IPS DF 19.7 (cell line): ENCODE results near the gene LRRC2.
"Not testable (repeated sequence)": the region's sequence is repeated elsewhere in the genome, so short reads cannot be mapped to it uniquely, and the experiment has no call there.

ENCODE experiments used
- DNase-seq: peaks from one replicate; pipeline ENCODE4 v3.0.0-alpha.2; 2013; ENCODE audit warnings: low read depth, low spot score

Gene LRRC2, protein sequence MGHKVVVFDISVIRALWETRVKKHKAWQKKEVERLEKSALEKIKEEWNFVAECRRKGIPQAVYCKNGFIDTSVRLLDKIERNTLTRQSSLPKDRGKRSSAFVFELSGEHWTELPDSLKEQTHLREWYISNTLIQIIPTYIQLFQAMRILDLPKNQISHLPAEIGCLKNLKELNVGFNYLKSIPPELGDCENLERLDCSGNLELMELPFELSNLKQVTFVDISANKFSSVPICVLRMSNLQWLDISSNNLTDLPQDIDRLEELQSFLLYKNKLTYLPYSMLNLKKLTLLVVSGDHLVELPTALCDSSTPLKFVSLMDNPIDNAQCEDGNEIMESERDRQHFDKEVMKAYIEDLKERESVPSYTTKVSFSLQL

DNA sequence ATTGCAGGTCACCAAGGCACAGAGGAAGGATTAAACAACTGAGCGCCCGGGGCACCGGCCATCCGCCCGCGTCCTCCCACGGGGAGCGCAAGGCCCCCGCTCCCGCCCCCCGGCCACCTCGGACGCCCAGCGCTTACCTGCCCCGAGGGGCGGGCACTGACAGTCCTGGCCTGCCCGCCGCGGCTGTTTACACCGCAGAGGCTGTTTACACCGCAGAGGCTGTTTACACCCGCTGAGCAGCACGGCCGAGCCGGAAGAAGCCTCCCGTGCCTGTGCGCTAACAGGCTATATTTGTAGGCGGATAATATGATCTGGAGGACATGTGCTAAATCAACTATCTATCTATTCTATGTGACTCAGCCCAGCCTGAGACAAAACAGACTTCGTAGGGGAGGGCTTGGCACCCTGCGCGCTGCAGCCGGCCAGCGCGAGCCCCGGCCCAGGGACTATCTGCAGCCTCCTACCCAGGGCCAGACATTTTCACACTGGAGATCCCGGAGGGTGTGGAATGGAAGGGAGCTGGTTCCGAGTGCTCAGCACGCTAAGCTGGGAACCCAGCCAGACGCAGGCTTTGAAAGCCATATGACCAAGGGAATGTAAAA, at the start of gene LRRC2:
TSS of gene LRRC2 (minus strand) at position 263 of the 602 bp plus-strand sequence. CDS start 14,711 bp downstream, outside the sequence.
- DNase-seq: no peak

DNA sequence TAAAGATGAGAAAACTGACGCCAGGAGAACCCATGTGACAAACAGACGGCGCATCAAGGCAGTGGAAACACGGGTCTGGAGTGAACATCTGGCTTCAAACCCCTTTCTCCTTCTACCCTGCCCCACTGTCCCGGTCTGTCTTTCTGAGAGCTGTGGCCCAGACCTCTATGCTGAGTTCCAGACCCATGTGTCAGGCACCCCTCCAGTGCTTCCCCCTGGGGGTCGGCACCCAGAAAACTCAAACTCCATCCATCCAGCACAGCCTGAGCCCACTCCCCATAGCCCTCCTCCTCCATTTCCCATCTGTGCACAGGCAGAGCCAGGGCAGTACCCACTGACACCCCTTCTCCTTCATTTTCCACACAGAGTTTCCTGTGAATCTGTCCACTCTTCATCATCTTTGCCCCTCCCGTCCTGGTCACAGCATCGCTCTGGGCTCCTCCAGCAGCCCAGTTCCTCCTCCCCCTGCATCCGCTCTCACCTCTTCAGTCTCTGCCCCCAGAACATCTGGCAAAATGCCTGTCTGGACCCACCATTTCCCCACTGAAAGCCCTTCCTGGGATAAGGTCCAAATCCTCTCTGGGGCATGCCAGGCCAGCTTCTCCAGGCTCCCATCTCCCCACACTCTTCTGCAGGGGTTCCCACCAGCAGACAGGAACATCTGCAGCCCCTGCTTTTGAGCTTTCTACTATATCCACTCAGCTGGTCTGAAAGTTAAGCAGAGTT, 49.1 kb upstream of the LRRC2 start:
- DNase-seq: no peak

DNA sequence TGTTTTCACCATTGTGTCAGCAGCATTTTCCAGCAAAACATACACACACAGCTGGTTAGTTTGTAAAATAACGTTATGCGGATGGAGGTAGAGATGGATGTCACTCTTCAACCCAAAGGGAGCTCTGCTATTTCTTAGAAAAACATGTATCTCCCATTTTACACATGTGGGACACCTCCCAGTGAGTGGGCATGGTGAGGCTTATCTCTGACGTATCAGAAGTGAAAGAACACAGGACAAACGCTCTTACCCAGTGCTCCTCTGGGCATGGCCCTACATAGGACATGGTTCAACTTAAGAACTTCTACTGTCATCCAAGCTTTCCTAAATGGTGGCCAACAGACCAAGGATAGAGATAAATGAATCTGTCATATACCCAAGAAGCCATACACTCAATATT, 48.3 kb upstream of the LRRC2 start:
- no peak for DNase-seq

DNA sequence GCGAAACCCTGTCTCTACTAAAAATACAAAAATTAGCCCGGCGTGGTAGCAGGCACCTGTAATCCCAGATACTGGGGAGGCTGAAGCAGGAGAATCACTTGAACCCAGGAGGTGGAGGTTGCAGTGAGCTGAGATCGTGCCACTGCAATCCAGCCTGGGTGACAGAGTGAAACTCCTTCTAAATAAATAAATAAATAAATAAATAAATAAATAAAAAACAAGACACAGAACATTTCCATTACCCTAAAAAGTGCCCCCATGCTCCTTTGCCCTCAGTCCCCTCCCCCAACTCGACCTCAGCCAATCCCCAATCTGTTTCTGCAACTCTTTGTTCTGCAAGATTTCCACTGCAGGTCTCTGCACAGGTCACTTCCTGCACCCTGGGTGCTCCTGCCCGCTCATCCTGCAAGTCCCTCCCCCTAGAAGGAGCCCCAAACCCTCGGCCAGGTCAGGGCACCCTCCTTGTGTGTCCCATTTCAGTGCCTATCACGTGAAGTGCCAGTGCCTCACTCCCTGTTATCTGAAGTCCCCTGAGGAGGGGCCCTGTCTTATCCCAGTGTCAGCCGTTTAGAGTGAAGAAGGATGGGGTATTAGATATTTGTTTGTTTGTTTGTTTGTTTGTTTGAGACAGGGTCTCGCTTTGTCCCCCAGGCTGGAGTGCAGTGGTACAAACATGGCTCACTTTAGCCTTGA, 47.4 kb upstream of the LRRC2 start:
- no peak for DNase-seq

DNA sequence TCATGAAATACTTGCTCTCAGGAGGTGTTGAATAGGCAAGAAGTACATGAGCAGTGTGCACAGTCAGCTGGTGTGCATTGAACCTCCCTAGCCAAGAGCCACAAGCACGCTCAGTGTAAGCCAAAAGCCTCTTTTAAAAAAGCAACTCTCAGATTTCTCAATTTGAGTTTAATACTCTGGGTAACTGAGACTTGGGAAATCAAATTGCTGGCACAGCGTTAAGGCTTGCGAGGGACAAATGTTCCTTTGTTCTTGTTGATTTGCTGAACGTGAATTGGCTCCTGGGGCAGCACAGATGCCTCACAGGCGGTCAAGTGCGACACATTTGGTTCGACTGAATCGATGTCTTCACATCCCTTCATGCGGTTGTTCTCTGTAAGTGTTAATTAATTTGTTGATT, 46.2 kb upstream of the LRRC2 start, which contains the start of gene FAM240A:
TSS of gene FAM240A (plus strand) at position 202 of the 400 bp plus-strand sequence. CDS start at position 361, 159 bp downstream.
- no peak for DNase-seq

DNA sequence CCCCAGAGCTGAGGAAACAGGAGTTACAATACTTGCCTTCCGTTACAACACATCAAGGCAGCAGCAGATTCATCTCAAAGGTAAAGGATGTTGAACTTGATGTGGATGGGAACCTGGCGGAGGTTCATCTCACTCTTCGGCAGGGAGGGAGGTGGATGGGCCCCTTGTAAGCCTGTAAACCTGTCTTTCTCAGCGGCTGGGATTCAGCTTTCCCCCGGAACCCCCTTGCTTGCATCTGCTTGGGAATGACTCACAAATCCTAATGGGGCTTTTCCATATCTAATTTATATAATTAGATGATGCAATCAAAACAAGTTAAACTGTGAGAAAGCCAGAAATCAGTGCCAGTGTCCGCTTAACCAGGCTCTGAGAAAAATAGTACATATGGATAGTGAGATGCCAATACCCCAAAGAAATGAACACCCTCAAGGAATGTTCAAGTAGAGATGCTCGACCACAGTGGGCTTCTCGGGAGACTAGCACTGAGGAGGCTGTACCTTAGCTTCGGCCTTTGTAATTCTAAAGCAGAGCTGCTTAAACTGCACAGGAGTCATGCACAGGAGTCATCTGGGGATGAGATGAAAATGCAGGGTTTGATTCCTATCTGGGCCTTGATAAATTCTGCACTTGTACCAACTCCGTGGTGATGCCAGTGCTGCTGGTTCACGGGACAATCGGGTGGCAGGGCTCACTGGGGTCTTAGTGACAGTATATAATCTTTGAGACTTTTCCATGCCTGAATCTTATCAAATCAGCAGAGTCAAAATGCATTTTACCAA, 44.0 kb upstream of the LRRC2 start:
- DNase-seq: no peak

DNA sequence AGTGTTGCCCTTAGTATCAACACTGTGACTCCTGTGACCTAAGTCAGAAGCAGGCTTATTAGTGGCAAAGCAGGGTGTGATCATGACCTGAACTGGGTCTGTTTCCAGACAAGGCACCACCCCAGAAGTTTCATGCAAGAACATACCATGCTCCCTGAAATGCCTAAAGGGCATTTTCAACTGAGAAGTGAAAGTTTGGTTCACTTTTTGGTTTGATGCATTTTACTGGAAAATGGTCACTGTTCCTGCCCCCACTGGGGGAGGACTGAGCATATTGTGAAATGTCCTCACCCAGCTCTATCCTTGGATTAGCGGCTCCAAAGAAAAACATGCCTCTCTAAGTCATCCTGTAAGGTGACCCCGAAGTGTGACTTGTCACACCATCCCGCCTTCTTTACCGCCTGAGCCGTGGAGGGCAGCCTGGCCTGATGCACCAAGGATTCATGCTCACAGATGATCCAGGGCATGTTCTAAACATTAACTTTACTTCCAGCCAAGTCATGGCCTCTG, 43.2 kb upstream of the LRRC2 start:
- no peak for DNase-seq

DNA sequence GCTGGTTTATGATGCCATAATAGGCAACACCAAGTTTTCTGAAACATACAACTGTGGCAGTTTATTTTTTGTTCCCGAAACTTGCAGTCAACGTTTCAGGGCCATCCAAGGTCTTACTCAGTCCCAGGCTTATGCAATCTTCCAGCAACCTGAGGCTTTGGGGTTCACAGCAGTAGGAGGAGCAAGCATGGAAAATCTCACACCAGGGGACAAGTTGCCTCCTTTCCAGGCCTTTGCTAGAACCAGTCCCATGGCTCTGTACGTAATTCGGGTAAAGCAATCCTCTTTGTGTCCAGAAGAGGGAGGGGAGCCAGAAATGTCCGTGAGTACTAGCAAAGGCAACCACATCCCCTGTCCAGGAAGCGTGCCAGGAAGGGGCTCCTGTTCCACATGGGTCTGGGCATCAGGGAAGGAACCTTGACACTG, 41.5 kb upstream of the LRRC2 start:
- no peak for DNase-seq

DNA sequence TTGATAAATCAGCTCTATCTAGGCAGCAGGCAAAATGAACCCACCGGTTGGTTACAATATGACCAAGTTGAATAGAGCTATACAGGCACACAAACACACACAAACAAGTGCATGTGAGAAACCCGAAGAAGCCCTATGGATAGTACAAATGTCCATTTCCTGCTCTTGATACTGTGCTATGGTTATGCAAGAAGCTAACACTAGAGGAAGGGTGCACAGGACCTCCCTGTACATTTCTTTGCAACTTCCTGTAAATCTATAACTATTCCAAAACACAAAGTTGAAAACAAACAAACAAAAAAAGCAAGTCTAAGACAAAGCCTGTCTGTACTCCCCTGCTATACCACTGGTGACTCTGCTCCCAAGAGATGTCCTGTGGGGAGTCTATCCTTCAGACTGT, 38.0 kb upstream of the LRRC2 start:
- DNase-seq: no peak

DNA sequence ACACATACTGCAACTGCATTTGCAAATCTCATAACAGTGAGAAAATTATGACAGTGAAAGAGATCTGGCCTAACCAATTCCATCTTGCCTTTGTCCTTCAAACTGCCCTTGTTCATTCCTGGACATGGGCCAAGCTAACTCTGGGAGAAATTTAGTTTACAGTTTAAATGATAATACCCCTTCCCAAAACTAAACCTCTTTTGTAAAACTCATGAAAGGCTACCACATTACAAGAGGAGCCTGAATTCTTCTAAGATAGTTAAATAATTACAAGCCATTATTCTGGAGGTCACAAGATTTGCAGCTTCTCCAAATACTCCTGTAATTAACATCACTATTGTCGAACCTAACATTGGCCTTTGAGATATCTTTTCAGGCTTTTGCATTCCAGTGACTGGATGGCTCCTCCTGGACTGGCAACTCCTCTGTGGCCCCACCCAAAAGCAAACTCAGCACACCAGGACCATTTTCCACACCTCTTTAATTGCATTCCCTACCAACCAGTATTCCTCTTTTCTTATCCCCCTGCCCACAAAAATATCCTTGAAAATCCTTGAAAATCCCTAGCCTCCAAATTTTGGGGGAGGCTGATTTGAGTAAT, 37.4 kb upstream of the LRRC2 start:
- no peak for DNase-seq

DNA sequence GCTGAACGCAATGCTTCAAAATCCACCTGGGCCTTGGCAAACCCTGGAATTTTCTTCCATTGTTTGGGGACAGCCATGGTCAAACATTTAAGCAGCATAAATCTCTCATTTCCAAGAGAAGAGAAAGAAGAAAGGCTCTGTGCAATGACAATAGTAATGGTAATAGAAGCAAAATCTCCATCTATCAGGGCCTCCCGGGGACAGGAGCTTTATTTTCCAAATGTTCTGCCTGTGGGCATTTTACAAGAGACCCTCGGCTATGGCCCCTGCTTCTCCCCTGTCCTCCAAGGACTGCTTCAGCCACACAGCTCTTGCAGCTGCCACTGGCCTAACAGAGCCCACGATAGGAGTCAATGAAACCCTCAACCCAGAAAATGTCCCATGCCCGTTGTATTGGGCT, 33.5 kb upstream of the LRRC2 start:
- DNase-seq: no peak

DNA sequence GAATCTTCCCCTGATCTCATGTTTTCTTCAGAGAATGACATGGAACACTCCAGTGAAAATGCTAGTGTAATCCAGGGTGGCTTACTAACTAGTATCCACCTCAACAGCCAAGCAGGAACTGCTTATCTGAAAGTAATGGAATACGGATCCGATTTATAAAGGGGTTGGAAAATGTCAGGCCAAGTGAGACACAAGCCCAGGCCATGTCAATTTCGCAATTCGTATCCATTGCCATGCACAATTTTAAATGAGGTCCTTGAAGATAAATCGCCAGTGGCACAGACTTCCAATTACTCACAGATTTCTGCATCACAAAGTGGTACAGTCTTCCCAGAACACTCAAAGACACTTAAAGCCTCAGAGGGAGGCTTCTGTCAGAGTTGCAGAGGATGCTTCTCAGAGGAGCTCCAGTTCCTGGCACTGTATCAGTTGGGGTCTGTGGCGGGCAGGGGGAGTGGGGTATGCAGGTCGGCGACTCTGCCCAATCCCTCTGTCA, 29.8 kb upstream of the LRRC2 start:
- DNase-seq: no peak

DNA sequence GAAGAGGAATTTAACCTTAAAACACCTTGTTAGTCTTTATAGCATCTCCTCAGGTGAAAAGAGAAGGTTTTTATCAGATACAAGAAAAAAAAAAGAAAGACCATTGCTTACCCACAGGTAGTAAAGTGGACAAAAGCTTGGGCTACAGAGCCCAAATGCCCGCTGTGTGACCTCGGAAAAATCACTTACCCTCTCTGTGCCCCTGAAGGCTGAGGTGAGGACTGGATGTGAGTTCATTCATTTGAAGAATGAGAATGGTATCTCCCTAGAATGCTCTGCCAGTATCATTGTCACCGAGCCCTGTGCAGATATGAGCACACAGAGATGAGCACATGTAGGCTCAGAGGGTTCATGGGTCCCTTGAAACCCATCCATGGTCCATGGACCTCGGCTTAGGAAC, 28.6 kb upstream of the LRRC2 start:
- DNase-seq: no peak

DNA sequence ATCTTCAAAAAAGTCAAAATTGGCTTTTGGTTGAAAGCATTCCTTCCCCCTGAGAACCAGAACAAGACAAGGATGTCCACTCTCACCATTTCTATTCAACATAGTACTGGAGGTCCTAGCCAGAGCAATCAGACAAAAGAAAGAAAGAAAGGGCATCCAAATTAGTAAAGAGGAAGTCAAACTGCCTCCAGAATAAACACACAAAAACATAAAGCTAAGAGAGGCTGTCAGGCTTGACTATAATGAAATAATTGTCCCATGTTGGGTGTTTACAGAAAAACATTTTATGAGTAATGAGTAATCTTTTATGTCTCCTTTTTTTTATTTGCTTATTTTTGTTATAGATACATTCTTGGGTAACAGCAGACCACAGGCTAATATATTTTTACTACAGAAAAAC, 27.9 kb upstream of the LRRC2 start:
- DNase-seq: no peak

DNA sequence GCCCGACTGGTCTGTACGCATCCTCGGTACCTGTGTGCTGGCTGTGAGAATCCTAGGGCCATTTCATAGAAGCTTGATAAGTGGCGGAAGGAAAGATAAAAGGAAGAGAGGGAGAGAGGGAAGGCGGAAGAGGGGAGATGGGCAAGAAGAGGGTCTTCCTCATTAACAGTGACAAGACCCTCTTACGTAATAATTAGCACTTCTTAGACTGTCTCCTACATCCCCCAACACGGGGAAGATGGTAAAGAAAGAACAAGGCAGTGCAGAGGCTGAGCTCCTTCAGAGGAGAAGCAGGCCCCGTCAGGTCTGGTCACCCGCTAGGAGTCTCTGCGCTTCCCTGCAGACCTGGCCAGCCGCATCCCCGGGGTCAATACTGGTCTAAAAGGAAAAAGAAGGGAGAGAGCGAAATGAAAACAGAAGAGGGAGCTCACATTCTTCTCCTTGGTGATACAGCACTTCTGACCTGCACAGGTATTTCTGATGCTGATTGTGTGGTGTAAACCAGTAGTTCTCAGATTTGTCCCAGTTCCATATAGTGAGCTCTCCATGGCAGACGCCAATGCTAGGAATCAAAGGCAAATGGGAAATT, 27.3 kb upstream of the LRRC2 start:
- no peak for DNase-seq

DNA sequence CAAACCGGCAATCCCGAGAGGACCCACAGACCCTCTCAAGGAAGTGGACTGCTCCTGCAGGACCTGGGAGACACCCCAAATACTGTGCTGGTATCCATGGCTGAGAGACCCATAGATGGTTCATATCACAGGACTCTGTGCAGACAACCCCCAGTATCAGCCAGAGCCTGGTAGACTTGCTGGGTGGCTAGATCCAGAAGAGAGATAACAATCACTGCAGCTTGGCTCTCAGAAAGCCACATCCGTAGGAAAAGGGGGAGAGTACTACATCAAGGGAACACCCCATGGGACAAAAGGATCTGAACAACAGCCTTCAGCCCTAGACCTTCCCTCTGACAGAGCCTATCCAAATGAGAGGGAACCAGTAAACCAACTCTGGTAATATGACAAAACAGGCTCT, 21.2 kb upstream of the LRRC2 start:
- DNase-seq: not testable (repeated sequence)

DNA sequence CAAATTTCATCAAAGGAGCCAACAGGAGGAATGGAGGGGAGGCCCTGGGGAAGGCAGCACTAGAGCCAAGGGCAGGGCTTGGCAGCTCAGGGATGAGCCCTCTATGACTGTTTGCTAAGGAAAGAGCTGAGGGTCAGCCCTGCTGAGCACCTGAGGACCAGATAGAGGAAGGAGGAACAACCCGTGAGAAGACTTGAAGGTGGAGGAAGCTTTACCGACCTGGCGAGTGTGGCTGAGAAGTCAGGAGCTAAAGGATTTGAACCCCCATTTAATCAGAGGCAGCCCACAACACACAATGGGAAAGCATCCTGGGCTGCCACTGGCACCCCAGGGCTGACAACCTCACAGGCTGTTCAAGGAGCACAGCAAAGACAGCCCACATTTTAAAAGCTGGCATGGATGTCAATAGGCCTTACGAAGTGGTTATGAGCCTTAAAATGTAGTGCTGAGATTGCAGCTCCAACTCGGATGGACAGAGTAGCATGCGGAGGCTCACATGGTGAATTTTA, 20.7 kb upstream of the LRRC2 start:
- no peak for DNase-seq

DNA sequence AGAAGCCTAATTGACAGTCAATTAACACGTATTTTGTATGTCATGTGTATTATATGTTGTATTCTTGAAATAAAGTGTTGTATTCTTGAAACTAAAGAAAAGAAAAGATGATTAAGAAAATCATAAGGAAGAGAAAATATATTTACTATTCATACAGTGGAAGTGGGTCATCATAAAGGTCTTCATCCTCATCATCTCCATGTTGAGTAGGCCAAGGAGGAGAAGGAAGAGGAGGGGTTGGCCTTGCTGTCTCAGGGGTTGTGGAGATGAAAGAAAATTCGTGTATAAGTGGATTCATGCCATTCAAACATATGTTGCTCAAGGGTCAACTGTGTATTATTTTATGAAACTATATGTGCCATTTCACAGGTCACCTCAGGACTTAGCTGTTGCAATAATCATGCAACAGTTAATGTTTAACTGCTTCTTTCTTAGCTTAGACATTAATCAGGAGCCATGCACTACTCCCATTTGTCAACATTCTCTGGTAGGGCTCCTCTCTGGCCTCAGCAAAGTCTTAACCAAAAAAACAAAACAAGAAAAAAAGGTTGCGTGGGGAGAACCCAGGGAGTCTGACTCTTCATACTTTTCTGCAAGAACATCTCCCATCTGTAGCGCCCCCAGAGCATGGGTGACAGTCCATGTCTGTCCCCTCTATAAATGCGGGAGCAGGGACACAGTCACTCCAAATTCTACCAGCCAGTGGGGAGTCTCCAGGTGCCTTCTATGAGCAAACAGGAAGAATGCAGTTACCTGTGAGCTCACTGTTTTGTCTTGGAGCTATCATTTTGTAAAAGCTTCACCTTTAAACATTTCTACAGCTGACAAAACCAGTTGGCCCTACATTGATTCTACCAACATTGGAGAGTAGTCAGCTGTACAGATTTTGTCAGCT, 19.9 kb upstream of the LRRC2 start:
- DNase-seq: no peak
